HFF-Myc (cell line): ENCODE data around the gene RAB5A.
"Not testable (repeated sequence)": the region's sequence is repeated elsewhere in the genome, so short reads cannot be mapped to it uniquely, and the experiment has no call there.

Experiments
- DNase-seq: peaks from one replicate; pipeline ENCODE4 v3.0.0-alpha.2; 2011; ENCODE audit warnings: low read depth; ENCODE audit errors: extremely low read depth
- H3K4me3 ChIP-seq: replicated peaks from 2 replicates; pipeline ENCODE4 v1.5.1; 2011; ENCODE audit warnings: low read depth, mild to moderate bottlenecking, control low read depth, low read length
- TF ChIP-seq, protein P1 (sequence below): IDR thresholded peaks from 2 replicates; pipeline ENCODE4 v1.5.1; 2012; ENCODE audit warnings: mild to moderate bottlenecking, low read depth, low read length, control low read depth; ENCODE audit errors: missing control alignments

Gene RAB5A

DNA sequence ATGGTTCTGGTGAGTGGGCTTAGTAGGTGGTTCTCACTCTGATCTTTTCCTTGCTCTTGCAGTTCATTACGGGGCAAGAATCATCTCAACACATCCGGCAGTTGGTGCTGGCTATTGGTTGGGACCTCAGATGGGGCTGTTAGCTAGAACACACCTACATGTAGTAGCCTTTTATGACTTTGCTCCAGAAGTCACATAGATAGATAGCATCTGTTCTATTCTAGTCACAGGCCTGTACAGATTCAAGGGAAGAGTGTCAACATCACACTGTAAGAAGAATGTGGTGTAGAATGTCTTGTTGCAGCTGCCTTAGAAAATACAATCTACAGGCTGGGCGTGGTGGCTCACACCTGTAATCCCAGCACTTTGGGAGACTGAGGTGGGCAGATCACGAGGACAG, 15.1 kb downstream of the RAB5A start:
- no peak overlapping the region for H3K4me3 ChIP-seq
- no peak for DNase-seq
- TF ChIP-seq, protein P1, sequence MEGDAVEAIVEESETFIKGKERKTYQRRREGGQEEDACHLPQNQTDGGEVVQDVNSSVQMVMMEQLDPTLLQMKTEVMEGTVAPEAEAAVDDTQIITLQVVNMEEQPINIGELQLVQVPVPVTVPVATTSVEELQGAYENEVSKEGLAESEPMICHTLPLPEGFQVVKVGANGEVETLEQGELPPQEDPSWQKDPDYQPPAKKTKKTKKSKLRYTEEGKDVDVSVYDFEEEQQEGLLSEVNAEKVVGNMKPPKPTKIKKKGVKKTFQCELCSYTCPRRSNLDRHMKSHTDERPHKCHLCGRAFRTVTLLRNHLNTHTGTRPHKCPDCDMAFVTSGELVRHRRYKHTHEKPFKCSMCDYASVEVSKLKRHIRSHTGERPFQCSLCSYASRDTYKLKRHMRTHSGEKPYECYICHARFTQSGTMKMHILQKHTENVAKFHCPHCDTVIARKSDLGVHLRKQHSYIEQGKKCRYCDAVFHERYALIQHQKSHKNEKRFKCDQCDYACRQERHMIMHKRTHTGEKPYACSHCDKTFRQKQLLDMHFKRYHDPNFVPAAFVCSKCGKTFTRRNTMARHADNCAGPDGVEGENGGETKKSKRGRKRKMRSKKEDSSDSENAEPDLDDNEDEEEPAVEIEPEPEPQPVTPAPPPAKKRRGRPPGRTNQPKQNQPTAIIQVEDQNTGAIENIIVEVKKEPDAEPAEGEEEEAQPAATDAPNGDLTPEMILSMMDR, result no peak

DNA sequence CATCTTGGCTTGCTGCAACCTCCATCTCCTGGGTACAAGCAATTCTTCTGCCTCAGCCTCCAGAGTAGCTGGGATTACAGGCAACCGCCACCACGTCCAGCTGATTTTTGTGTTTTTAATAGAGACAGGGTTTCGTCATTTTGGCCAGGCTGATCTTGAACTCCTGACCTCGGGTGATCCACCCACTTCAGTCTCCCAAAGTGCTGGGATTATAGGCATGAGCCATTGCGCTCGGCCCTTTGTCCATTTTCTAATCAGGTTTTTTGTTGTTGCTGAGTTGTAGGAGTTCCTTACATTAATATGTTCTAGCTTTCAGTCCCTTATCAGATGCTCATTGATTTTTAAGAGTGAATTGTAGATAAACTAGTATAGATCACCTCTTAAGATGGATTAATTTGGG, 20.3 kb downstream of the RAB5A start:
- TF ChIP-seq, protein P1, result no peak
- no peak for DNase-seq
- no peak overlapping the region for H3K4me3 ChIP-seq

DNA sequence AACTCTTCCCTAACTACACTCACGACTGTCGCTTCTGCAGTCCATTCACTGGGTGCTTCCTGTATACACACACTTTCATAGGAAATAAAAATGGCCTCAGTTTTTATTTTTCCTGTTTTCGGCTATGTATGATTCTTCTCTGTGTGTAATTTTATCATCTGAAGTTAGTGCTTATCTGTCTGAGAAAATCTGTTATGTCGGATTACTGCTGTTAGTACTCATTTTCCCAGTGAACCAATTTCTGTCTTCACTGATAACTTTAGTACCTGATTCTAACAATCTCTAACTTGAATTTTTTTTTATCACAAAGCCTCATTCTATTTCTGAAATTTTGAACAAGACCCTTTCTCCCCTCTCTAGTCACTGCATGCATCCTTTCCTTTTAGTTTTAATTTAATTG, 20.9 kb downstream of the RAB5A start:
- TF ChIP-seq, protein P1, result no peak
- no peak for DNase-seq
- H3K4me3 ChIP-seq, result no peak overlapping the region

DNA sequence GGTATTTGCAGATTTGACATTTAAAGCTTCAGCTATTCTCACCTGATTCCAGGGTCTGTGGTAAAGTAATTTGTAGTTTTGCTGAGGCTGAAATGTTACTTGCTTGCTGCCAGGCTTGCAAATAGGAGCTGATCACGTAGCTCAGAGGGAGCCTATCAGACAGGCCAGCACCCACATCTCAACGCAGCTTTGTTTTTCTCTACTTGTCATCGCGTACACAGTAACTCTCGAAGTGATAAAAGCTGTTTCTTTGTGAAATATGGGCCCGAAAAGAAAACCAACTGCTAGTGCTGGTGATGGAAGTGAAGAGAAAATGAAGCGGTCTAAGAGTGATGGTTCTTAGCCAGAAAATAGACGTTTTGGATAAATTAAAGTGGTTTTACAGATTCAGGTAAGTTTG, 23.4 kb downstream of the RAB5A start:
- H3K4me3 ChIP-seq, result no peak overlapping the region
- TF ChIP-seq, protein P1, result no peak
- DNase-seq, result no peak

DNA sequence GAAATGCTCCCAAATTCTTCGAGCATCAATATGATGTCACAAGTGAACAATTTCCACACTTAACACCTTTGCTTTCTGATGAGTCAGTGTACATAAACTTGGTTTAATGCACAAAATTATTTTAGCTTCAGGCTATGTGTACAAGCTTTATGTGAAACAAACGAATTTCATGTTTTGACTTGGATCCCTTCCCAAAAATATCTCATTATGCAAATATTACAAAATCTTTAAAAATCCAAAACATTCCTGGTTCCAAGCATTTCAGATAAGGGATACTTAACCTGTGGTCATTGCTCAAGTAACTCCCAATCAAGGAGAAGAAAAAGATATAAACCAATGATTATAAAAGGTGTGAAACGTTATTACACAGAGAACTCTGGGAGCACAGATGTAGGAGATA, 25.2 kb downstream of the RAB5A start:
- no peak overlapping the region for H3K4me3 ChIP-seq
- TF ChIP-seq, protein P1, result no peak
- no peak for DNase-seq

DNA sequence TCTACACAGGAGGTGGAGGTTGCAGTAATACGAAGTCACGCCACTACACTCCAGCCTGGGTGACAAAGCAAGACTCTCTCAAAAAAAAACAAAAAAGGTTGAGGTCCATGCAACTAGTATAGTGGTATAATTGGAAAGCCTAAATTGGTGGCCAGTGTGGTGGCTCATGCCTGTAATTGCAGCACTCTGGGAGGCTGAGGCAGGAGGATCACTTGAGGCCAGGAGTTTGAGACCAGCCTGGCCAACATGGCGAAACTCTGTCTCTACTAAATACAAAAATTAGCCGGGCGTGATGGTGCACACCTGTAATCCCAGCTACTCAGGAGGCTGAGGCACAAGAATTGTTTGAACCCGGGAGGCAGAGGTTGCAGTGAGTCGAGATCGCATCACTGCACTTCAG, 42.0 kb downstream of the RAB5A start:
- not testable (repeated sequence) for DNase-seq, H3K4me3 ChIP-seq

DNA sequence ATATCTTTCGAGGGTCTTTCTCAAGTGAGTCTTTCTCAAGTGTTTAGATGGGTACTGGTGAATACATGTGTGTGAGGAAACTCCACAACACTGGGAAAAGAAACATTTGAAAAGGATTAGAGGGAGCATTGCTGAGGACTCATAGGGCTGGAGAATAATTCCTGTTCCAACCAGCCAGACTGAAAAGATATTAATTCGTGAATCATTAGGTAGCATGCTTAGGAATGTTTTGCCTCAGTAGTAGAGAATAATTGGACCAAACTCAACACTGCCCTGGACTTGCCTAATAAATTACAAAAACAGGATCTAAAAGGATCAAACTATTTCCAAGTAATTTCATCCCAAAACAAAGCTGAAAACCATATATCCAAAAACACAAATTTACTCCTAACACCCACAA, 47.9 kb downstream of the RAB5A start:
- DNase-seq, result no peak
- TF ChIP-seq, protein P1, result no peak
- no peak overlapping the region for H3K4me3 ChIP-seq
